ENCODE results near the gene KIAA0753.

KIAA0753 gene

GRCh38 chr17:6641247-6641863, 844 bp upstream of the KIAA0753 start:
- DNase-seq (ENCODE audit: low spot score), result no peak

GRCh38 chr17:6639586-6640535, 650 bp downstream of the KIAA0753 start:
- DNase-seq (ENCODE audit: low spot score), result peak; percentile 53

GRCh38 chr17:6639014-6639585, 1.4 kb downstream of the KIAA0753 start:
- no peak for DNase-seq (ENCODE audit: low spot score)

- no peak for DNase-seq (ENCODE audit: low spot score)
Measured at GRCh38 chr17:6638046-6638908, 2.2 kb downstream of the KIAA0753 start.

GRCh38 chr17:6637458-6637840, 3.1 kb downstream of the KIAA0753 start:
- DNase-seq (ENCODE audit: low spot score), result no peak

GRCh38 chr17:6636616-6637457, 3.7 kb downstream of the KIAA0753 start:
- DNase-seq (ENCODE audit: low spot score), result no peak

- DNase-seq (ENCODE audit: low spot score), result no peak
Measured at GRCh38 chr17:6636105-6636504, 4.4 kb downstream of the KIAA0753 start.

GRCh38 chr17:6633263-6633662, 7.2 kb downstream of the KIAA0753 start:
- no peak for DNase-seq (ENCODE audit: low spot score)

GRCh38 chr17:6632530-6632929, 8.0 kb downstream of the KIAA0753 start:
- DNase-seq (ENCODE audit: low spot score), result no peak

GRCh38 chr17:6630390-6630789, 10.1 kb downstream of the KIAA0753 start:
- no peak for DNase-seq (ENCODE audit: low spot score)

- DNase-seq (ENCODE audit: low spot score), result no peak
Measured at GRCh38 chr17:6627019-6627418, 13.5 kb downstream of the KIAA0753 start.

GRCh38 chr17:6626616-6627015, 13.9 kb downstream of the KIAA0753 start:
- no peak for DNase-seq (ENCODE audit: low spot score)

- no peak for DNase-seq (ENCODE audit: low spot score)
Measured at GRCh38 chr17:6623941-6624340, 16.6 kb downstream of the KIAA0753 start.

- no peak for DNase-seq (ENCODE audit: low spot score)
Measured at GRCh38 chr17:6611231-6611630, 29.3 kb downstream of the KIAA0753 start.

GRCh38 chr17:6610011-6610410, 30.5 kb downstream of the KIAA0753 start:
- DNase-seq (ENCODE audit: low spot score), result no peak

GRCh38 chr17:6608321-6608720, 32.2 kb downstream of the KIAA0753 start:
- DNase-seq (ENCODE audit: low spot score), result no peak

GRCh38 chr17:6605142-6605541, 35.4 kb downstream of the KIAA0753 start:
- DNase-seq (ENCODE audit: low spot score), result no peak

GRCh38 chr17:6603744-6604325, 36.7 kb downstream of the KIAA0753 start:
- DNase-seq (ENCODE audit: low spot score), result no peak

GRCh38 chr17:6602141-6602540, 38.4 kb downstream of the KIAA0753 start:
- no peak for DNase-seq (ENCODE audit: low spot score)

- no peak for DNase-seq (ENCODE audit: low spot score)
Measured at GRCh38 chr17:6599364-6599763, 41.1 kb downstream of the KIAA0753 start.

GRCh38 chr17:6597727-6598126, 42.8 kb downstream of the KIAA0753 start:
- no peak for DNase-seq (ENCODE audit: low spot score)
